Measurements from ENCODE around the gene CAND2.

Gene CAND2

DNA sequence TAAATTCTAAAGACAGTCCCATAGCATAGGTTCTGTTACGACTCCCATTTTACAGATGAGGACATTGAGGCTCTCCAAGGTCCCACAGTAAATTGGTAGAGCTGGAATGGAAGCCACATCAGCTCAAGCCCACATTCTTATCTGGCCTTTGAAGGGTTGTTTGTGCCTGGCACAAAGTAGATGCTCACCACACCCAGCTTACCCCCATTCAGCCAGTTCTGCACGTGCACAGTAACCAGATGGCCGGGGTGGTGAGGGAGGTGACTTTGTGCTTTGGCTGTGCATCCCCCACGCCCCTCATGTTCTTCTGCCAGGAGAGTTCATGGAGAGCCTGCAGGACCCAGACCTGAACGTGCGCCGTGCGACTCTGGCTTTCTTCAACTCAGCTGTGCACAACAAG, 28.7 kb downstream of the CAND2 start:
- H3K27ac ChIP-seq, result no peak overlapping the region
- TF ChIP-seq, protein P1, sequence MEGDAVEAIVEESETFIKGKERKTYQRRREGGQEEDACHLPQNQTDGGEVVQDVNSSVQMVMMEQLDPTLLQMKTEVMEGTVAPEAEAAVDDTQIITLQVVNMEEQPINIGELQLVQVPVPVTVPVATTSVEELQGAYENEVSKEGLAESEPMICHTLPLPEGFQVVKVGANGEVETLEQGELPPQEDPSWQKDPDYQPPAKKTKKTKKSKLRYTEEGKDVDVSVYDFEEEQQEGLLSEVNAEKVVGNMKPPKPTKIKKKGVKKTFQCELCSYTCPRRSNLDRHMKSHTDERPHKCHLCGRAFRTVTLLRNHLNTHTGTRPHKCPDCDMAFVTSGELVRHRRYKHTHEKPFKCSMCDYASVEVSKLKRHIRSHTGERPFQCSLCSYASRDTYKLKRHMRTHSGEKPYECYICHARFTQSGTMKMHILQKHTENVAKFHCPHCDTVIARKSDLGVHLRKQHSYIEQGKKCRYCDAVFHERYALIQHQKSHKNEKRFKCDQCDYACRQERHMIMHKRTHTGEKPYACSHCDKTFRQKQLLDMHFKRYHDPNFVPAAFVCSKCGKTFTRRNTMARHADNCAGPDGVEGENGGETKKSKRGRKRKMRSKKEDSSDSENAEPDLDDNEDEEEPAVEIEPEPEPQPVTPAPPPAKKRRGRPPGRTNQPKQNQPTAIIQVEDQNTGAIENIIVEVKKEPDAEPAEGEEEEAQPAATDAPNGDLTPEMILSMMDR (IDR thresholded peaks at IDR 0.05), result no peak
- TF ChIP-seq ZFX (IDR thresholded peaks at IDR 0.05; ENCODE audit: borderline replicate concordance), result no peak

DNA sequence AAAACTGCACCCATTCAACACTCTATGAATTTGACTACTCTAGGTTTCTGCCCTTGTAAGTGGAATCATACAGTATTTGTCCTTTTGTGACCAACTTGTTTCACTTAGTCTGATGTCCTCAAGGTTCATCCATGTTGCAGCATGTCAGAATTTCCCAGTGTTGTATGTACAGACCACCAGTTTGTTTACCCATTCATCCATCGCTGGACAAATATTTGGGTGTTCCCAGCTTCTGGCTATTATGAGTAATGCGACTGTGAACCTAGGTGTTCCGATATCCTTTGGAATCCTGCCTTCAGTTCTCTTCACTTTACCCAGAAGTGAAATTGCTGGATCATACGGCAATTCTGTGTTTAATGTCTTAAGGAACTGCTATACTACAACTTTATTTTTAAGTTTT, 32.3 kb downstream of the CAND2 start:
- TF ChIP-seq, protein P1 (IDR thresholded peaks at IDR 0.05), result no peak
- no peak for TF ChIP-seq ZFX (IDR thresholded peaks at IDR 0.05; ENCODE audit: borderline replicate concordance)
- no peak overlapping the region for H3K27ac ChIP-seq

DNA sequence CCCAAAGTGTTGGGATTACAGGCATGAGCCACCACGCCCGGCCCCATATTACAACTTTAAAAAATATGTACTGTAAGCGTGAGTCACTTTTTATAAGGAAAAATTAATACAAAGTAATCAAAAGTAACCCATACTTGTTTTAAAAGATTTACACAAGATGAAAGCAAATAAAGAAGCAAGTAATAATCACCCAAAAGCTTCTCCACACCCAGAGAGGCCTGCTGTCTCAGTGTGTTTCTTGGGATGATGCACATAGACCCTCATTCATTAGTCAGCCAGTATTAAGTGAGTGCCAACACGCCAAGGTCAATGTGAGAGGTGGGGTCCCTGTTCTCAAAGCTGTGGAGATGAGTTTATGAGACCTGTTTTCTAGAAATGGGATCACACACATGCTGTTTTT, 32.9 kb downstream of the CAND2 start:
- TF ChIP-seq, protein P1 (IDR thresholded peaks at IDR 0.05), result no peak
- no peak for TF ChIP-seq ZFX (IDR thresholded peaks at IDR 0.05; ENCODE audit: borderline replicate concordance)
- no peak overlapping the region for H3K27ac ChIP-seq

DNA sequence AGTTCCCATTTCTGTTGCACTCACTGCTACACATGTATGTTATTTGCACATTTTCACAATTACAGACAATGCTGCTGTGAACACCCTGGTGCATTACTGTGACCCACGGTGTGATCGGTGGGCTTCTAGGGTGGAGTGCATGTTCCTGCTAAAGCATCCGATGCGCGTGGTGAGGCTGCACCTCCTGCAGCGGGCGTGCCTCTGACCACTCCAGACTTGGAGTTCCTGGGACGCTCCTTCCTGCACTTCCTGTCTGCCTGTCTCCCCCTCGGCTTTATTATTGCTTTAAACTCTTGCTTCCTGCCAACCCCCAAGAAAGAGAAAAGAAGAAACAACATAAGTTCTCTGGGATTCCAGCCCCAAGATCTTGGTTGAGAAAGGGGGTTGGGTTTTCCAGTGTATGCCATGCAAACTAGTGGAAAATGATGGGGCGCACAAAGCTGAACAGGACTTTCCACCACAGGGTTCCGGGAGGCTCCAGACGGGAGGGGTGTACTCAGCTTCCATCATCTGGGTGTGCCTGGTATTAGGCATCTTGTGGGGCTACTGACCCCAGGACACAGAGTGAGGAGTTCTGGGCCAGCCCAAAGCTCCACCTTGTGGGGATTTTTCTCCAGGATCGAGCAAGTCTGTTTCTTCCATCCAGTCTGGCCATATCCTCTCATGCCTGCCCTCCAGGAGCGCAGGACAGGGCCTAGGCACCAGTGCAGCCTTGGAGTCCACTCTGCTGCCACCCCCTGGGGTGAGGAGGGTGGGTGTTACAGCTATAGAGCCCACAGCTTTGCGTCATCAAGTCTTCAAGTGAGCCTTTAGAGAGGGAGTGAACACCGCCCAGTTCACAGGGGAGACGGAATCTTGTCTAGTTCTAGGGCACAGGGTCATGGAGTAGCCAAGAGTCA, 33.7 kb downstream of the CAND2 start:
- no peak overlapping the region for H3K27ac ChIP-seq
- no peak for TF ChIP-seq ZFX (IDR thresholded peaks at IDR 0.05; ENCODE audit: borderline replicate concordance)
- TF ChIP-seq, protein P1 (IDR thresholded peaks at IDR 0.05), result 0 out of 2 replicates have a peak, but pooled peaks have one; percentile 8

DNA sequence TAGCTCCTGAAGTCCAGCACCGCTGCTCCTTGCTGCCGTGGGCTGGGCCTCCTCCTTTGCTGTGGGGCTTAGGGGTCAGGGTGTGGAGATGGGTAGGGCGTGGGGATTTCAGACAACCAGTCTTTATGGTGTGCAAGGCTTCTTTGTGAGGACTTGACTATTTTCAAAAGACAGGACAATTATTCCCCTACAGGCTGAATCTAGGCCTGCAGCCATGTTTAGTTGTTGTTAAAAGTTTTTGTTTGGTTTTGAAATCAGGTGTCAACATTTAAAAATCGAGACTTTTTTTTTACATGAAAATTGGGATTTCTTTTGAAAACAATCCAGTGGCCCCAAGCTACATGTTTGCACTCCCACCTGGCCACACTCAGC, 34.3 kb downstream of the CAND2 start:
- no peak overlapping the region; the same call in 1 of the 2 replicates for H3K27ac ChIP-seq
- TF ChIP-seq, protein P1 (IDR thresholded peaks at IDR 0.05), result no peak; the same call in 1 of the 2 replicates
- no peak for TF ChIP-seq ZFX (IDR thresholded peaks at IDR 0.05; ENCODE audit: borderline replicate concordance)

DNA sequence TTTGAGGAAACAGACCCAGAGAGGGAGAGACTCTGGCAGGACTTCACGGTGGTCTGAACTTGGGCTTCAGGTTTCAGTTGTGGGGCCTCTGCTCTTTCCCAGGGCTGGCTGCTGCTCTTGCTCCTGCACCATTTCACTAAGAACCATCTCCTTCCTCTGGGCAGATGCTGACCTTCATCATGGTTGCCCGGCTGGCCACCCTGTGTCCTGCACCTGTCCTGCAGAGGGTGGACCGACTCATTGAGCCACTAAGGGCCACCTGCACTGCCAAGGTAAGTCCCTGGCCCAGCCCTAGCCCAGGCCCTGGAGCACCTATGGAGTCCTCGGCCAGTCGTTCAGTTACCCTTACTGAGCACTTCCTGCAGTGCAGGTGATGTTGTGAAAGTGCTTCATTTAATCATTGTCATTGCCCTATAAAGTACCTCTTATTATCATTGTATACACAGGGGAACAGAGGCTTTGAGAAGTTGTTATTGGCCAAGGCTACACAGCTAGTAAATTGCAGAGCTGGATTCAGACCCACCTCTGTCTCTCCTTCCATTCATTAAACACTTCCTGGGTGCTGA, 34.9 kb downstream of the CAND2 start:
- TF ChIP-seq, protein P1 (IDR thresholded peaks at IDR 0.05), result no peak
- TF ChIP-seq ZFX (IDR thresholded peaks at IDR 0.05; ENCODE audit: borderline replicate concordance), result no peak
- peak overlapping the region; percentile 27; the same call in 1 of the 2 replicates for H3K27ac ChIP-seq
